CD4-positive, alpha-beta T cell (primary cell): ENCODE results near the gene KNTC1. TPM values are rescaled to one million over a fixed set of nuclear protein-coding genes. Genes with fewer than 3 reads are reported as not detected.

Experiments
- ATAC-seq: fragments of 200-7000 bp; cut with Tn5 transposase; one replicate; pipeline ENCODE4 v1.10.0; 2022; ENCODE audit warnings: mild to moderate bottlenecking; ENCODE audit not compliant: poor library complexity
- CTCF ChIA-PET: fragments of 350-600 bp; sonication (Branson Sonifier 250); formaldehyde crosslinking; loops from one replicate; lab custom pipeline; 2021; ENCODE audit warnings: antibody characterized with exemption, inconsistent platforms; lab: Charles Lee
- POLR2A ChIA-PET: fragments of 350-600 bp; sonication (Branson Sonifier 250); formaldehyde crosslinking; loops from one replicate; lab custom pipeline; 2021; ENCODE audit warnings: antibody characterized with exemption, inconsistent platforms; lab: Charles Lee
- DNase-seq, 14 experiments: peaks; one replicate each; pipeline ENCODE4 v3.0.0-alpha.2; 2013 to 2020; ENCODE audit warnings: mixed read lengths in 2 of 14
- H3K27ac ChIP-seq, 2 donors: one replicate each; pipeline versions ENCODE4 v1.5.1 to v1.7.0; 2013; ENCODE audit warnings: low read length in 2 of 2, low read depth in 1 of 2, mild to moderate bottlenecking in 1 of 2
- H3K27me3 ChIP-seq, 2 experiments: 1 replicate in 1 of 2; 2 replicates in 1 of 2; pipeline versions ENCODE4 v1.6.1 to v1.7.0; 2013; ENCODE audit warnings: low read length in 2 of 2, control low read depth in 1 of 2, mild to moderate bottlenecking in 1 of 2, moderate library complexity in 1 of 2; ENCODE audit not compliant: insufficient read depth in 2 of 2, control insufficient read depth in 1 of 2
- H3K36me3 ChIP-seq: one replicate; pipeline ENCODE4 v1.6.1; 2013; ENCODE audit warnings: low read length, control low read depth; ENCODE audit not compliant: insufficient read depth
- H3K4me1 ChIP-seq: one replicate; pipeline ENCODE4 v1.6.1; 2013; ENCODE audit warnings: low read length, control low read depth; ENCODE audit not compliant: insufficient read depth
- H3K4me3 ChIP-seq: one replicate; pipeline ENCODE4 v1.5.1; 2013; ENCODE audit warnings: mild to moderate bottlenecking, low read length, moderate library complexity
- H3K9me3 ChIP-seq, 2 experiments: 1 replicate in 1 of 2; 2 replicates in 1 of 2; pipeline versions ENCODE4 v1.6.1 to v1.7.0; 2013; ENCODE audit warnings: low read length in 2 of 2, mild to moderate bottlenecking in 2 of 2, control low read depth in 1 of 2, moderate library complexity in 1 of 2; ENCODE audit not compliant: control insufficient read depth in 1 of 2, insufficient read depth in 1 of 2
- H3K27ac Mint-ChIP-seq: one replicate; pipeline ENCODE4 v1.8.0; 2020; ENCODE audit warnings: mixed read lengths
- H3K27me3 Mint-ChIP-seq: one replicate; pipeline ENCODE4 v1.8.0; 2021; ENCODE audit warnings: mixed read lengths
- H3K36me3 Mint-ChIP-seq: one replicate; pipeline ENCODE4 v1.8.0; 2021; ENCODE audit warnings: low read depth, mixed read lengths
- H3K4me1 Mint-ChIP-seq: one replicate; pipeline ENCODE4 v1.8.0; 2021; ENCODE audit warnings: low read depth, mixed read lengths
- H3K4me3 Mint-ChIP-seq: one replicate; pipeline ENCODE4 v1.8.0; 2020; ENCODE audit warnings: mild to moderate bottlenecking, mixed read lengths
- H3K9me3 Mint-ChIP-seq: one replicate; pipeline ENCODE4 v1.8.0; 2020; ENCODE audit warnings: mixed read lengths
- intact Hi-C, 2 experiments: fragments of 100-400 bp; cut with DNase I in 1 of 2; cut with micrococcal nuclease in 1 of 2; formaldehyde crosslinking; loops; one replicate each; pipeline versions ENCODE4 v1.15.1 to v1.9.0; 2023 to 2025; cut with DNase I, micrococcal nuclease
- total RNA-seq, 174 experiments: library from RNA in 2 of 174; stranded (reverse) in 2 of 174; gene quantifications; one replicate each; pipeline ENCODE4 v1.2.3 and lab custom pipeline; 2021 to 2026
- TF ChIP-seq, protein P1 (sequence below): fragments of 200-600 bp; IDR thresholded peaks from one replicate; pipeline ENCODE4 v1.8.0; 2022; ENCODE audit warnings: antibody characterized with exemption, mild to moderate bottlenecking

KNTC1 gene
- total RNA-seq, 2 experiments from 2014 or later, result 23.3 to 23.8 TPM

- Mint-ChIP-seq H3K9me3 (no peaks in the 10 kb centered on the region), H3K27ac (no peak overlapping the region), H3K36me3 (peaks cover 40% of the 10 kb centered on the region), H3K4me1 (no peaks in the 10 kb centered on the region), H3K27me3 (no peaks in the 10 kb centered on the region), H3K4me3 (no peak overlapping the region)
- Histone ChIP-seq H3K27ac (no peak overlapping the region), H3K9me3 (no peaks in the 10 kb centered on the region), H3K36me3 (peaks cover 38% of the 10 kb centered on the region), H3K4me3 (no peak overlapping the region), H3K27me3 (no peaks in the 10 kb centered on the region), H3K4me1 (peaks cover 4% of the 10 kb centered on the region)
- ChIA-PET POLR2A (no interaction called here), CTCF (interaction anchor here (0.5 kb wide), 1 partner anchor 122 kb away, joined by 4 read pairs; no protein-coding TSS in a partner anchor)
- intact Hi-C loops, result no loop called here
- TF ChIP-seq, protein P1, sequence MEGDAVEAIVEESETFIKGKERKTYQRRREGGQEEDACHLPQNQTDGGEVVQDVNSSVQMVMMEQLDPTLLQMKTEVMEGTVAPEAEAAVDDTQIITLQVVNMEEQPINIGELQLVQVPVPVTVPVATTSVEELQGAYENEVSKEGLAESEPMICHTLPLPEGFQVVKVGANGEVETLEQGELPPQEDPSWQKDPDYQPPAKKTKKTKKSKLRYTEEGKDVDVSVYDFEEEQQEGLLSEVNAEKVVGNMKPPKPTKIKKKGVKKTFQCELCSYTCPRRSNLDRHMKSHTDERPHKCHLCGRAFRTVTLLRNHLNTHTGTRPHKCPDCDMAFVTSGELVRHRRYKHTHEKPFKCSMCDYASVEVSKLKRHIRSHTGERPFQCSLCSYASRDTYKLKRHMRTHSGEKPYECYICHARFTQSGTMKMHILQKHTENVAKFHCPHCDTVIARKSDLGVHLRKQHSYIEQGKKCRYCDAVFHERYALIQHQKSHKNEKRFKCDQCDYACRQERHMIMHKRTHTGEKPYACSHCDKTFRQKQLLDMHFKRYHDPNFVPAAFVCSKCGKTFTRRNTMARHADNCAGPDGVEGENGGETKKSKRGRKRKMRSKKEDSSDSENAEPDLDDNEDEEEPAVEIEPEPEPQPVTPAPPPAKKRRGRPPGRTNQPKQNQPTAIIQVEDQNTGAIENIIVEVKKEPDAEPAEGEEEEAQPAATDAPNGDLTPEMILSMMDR, result no peak
- ATAC-seq (no peak), DNase-seq (no peak)
Measured at GRCh38 chr12:122544537-122544936, 17.5 kb downstream of the KNTC1 start.

- Histone ChIP-seq H3K27me3 (no peaks in the 10 kb centered on the region), H3K27ac (no peak overlapping the region), H3K4me1 (peaks cover 3% of the 10 kb centered on the region), H3K36me3 (peaks cover 47% of the 10 kb centered on the region), H3K4me3 (no peak overlapping the region), H3K9me3 (no peaks in the 10 kb centered on the region)
- POLR2A ChIA-PET, result no interaction called here
- Mint-ChIP-seq H3K4me3 (no peak overlapping the region), H3K27me3 (no peaks in the 10 kb centered on the region), H3K27ac (no peak overlapping the region), H3K9me3 (no peaks in the 10 kb centered on the region), H3K36me3 (peaks cover 54% of the 10 kb centered on the region), H3K4me1 (no peaks in the 10 kb centered on the region)
- no peak for ATAC-seq
- TF ChIP-seq, protein P1, result no peak
- intact Hi-C loops, result no loop called here
- DNase-seq, result no peak
- CTCF ChIA-PET, result no interaction called here
Measured at GRCh38 chr12:122545855-122546254, 18.8 kb downstream of the KNTC1 start.

DNA sequence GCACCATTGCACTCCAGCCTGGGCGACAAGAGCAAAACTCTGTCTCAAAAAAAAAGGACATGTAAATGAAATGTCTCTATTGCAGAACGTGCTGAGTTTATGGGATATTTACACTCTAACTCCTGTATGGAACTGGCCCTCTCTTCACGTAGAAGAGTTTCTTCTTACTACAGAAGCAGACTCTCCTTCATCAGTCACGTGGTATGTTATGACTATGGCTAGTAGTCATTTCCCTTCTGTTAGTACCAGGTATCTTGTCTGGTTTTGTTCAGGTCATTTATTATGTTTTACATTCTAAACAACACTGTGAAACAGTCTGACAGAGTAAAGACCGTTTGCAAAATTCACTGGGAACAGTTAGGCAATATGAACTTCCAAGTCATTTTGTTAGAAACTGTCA is 20.3 kb downstream of the KNTC1 start:
- TF ChIP-seq, protein P1, result no peak
- H3K36me3 Mint-ChIP-seq, result peaks cover 63% of the 10 kb centered on the region
- DNase-seq (no peak), ATAC-seq (no peak)
- Histone ChIP-seq H3K4me3 (no peak overlapping the region), H3K27ac (no peak overlapping the region), H3K4me1 (no peaks in the 10 kb centered on the region), H3K27me3 (no peaks in the 10 kb centered on the region), H3K36me3 (peaks cover 55% of the 10 kb centered on the region), H3K9me3 (no peaks in the 10 kb centered on the region)
- CTCF ChIA-PET, result no interaction called here
- no peak overlapping the region for H3K4me3 Mint-ChIP-seq
- no peaks in the 10 kb centered on the region for H3K9me3 Mint-ChIP-seq
- H3K27ac Mint-ChIP-seq, result no peak overlapping the region
- POLR2A ChIA-PET, result no interaction called here
- H3K4me1 Mint-ChIP-seq, result no peaks in the 10 kb centered on the region
- intact Hi-C loops, result no loop called here
- H3K27me3 Mint-ChIP-seq, result no peaks in the 10 kb centered on the region
